Measurements from ENCODE around the gene CYP1A2. TPM values are rescaled to one million over a fixed set of nuclear protein-coding genes. Genes with fewer than 3 reads are reported as not detected.
"Not testable (repeated sequence)": the region's sequence is repeated elsewhere in the genome, so short reads cannot be mapped to it uniquely, and the experiment has no call there.

Gene CYP1A2
- total RNA-seq, 2 donors from 2014 or later: not detected

DNA sequence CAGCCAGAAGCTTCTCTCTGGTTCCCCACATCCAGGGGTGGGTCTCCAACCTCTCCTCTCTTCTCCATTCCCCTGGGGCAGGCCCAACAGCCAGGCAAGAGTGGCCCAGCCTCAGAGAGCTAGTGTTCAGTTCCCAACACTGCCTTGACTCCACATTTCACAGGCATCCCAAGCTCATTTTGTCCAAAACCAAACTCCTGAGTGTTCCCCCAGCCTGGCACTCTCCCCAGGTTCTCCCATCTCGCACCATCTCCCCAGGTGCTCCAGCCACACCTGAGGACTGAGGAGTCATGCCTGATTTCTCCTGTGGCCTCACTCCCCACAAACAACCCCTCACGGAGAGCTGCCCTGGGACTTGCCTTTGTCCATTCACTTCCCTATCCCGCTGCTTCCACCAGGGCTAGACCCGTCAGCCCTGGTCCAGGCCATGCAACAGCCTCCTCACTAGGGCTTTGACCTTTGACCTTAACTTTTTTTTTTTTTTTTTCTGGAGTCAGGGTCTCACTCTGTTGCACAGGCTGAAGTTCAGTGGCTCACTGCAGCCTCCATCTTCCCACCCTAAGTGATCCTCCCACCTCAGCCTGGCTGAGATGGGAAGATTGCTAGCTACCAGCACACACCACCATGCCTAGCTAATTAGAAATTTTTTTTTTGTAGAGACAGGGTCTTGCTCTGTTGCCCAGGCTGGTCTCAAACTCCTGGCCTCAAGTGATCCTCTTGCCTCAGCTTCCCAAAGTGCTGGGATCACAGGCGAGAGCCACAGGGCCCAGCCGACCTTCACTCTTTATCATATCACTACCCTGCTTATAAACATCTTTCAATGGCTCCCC is 29.3 kb downstream of the CYP1A2 start:
- H3K36me3 Mint-ChIP-seq (ENCODE audit: low read depth): peaks cover 11% of the 10 kb centered on the region
- H3K4me3 Mint-ChIP-seq: peak overlapping the region; percentile 82
- no peak for ATAC-seq (replicated peaks)
- H3K27me3 Mint-ChIP-seq: no peaks in the 10 kb centered on the region
- H3K4me1 Mint-ChIP-seq: peaks cover 53% of the 10 kb centered on the region
- H3K27ac Mint-ChIP-seq: peak overlapping the region; percentile 99
- H3K9me3 Mint-ChIP-seq: no peaks in the 10 kb centered on the region

- Mint-ChIP-seq H3K27me3 (no peaks in the 10 kb centered on the region), H3K9me3 (no peaks in the 10 kb centered on the region), H3K27ac (peak overlapping the region; percentile 99), H3K4me3 (peak overlapping the region; percentile 82), H3K36me3 (ENCODE audit: low read depth) (peaks cover 17% of the 10 kb centered on the region), H3K4me1 (peaks cover 53% of the 10 kb centered on the region)
- ATAC-seq (replicated peaks): no peak
These were observed 29.9 kb downstream of the CYP1A2 start for GRCh38 chr15:74778599-74778970.

DNA sequence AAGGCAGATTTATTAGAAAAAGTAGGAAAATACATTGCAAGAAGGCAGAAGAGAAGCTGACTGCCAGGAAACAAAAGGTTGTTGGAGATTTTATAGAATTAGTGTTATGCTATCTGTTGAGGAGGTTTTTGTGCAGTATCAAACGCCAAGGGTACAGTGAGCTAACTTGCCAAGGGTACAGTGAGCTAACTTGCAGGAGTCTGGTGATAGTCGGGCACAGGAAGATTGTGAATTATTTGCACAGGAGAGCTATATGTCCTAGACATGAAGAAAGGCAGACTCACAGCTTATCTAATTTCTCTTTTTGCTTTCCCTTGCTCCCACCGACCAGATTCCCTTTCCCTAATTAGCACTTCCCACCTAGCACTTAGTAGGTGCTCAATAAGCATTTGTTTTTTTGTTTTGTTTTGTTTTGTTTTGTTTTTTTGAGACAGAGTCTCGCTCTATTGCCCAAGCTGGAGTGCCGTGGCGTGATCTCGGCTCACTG is 30.6 kb downstream of the CYP1A2 start:
- Mint-ChIP-seq H3K27ac (peak overlapping the region; percentile 99), H3K4me1 (peaks cover 53% of the 10 kb centered on the region), H3K36me3 (ENCODE audit: low read depth) (peaks cover 23% of the 10 kb centered on the region), H3K27me3 (no peaks in the 10 kb centered on the region), H3K9me3 (no peaks in the 10 kb centered on the region), H3K4me3 (peak overlapping the region; percentile 82)
- no peak for ATAC-seq (replicated peaks)

DNA sequence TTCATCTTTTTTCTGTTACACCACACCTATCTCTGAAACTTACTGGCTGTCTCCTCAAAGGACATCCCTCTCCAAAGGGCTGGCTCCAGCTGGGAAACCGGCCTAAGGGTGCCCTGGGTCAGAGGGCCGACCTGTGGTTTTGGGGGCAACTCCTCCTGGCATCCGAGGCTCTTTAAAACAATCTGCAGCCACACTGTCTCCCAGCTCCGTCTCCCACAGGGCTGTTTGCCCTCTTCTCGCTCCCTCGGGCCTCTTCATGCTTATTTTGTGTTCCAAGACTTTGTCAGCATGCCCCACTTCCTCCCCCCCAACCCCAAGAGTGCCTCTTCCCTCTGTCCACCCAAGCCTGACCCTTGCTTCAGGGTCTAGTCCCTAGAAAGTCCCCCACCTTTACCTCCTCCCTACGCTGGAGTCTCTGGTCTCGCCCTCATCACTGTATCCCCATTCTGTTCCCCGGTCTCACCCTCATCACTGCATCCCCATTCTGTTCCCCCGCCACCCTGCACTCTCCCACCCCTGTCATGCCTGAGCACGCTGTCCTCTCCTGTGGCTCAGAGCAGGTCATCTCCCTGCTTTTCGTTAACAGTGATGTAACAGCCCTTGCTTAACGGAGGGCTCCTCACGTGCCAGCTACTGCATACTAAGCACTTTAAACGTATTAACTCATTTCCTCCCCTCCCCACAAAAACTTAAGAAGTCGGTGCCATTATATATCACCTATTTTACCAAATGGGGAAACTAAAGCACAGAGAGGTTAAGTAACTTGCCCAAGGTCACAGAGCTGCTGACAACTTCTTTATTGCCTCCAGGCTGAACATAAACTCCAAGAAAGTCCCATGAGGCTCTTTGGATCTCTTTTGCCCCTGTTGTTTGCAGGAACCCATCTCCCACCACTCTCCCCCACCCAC is 32.1 kb downstream of the CYP1A2 start:
- Mint-ChIP-seq H3K36me3 (ENCODE audit: low read depth) (peaks cover 39% of the 10 kb centered on the region), H3K27ac (peak overlapping the region; percentile 99), H3K27me3 (no peaks in the 10 kb centered on the region), H3K9me3 (no peaks in the 10 kb centered on the region), H3K4me1 (peaks cover 48% of the 10 kb centered on the region), H3K4me3 (peak overlapping the region; percentile 82)
- ATAC-seq (replicated peaks): peak; percentile 29

- H3K4me3 Mint-ChIP-seq: peak within 1 kb of the TSS; percentile 84
- peak; percentile 53 for ATAC-seq (replicated peaks)
- no peaks in the 10 kb centered on the region for H3K27me3 Mint-ChIP-seq
- peaks cover 48% of the 10 kb centered on the region for H3K36me3 Mint-ChIP-seq (ENCODE audit: low read depth)
- H3K4me1 Mint-ChIP-seq: peaks cover 49% of the 10 kb centered on the region
- no peaks in the 10 kb centered on the region for H3K9me3 Mint-ChIP-seq
- peak within 1 kb of the TSS; percentile 99 for H3K27ac Mint-ChIP-seq
These were observed 33.0 kb downstream of the CYP1A2 start, which contains the start of gene CSK for GRCh38 chr15:74781431-74782258. TSS of gene CSK (plus strand) at chr15:74782080. CDS start at chr15:74798298, 16,218 bp downstream.

- peaks cover 47% of the 10 kb centered on the region for H3K4me1 Mint-ChIP-seq
These were observed 33.8 kb downstream of the CYP1A2 start for GRCh38 chr15:74782259-74783071.

DNA sequence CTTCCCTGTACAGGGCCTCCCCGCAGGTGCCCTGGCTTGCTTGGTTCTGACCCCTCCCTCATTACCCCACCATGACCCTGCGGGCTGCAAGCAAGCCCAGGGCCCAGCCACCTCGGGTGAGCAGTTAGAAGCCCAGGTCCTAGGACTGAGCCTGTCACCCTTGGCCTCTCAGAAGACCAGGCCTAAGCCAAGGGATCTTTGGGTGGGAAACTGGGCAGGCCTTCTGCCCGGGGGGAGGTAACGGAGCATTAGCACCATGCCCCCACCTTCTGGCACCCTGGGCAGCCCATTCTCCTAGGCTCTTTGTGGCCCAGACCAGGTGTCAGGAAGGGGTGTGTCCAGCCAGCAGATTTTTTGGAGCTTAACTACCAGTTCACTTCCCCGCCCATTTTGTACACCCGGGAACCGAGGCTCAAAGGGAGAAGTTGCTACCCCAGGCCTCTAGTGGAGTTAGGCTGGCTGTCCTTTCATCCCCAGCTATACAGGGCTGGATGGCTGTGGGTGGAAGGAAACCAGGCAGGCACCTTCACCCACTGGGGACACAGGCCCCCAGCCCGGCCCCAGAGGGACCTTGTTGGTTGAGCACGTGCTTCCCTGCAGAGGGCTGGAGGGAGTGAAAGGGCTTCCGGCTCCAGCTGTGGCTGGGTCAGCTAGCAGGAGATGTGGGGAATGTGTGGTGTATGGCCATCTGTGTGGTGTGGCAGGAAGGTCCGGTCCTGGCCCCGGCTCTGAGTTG is 34.6 kb downstream of the CYP1A2 start:
- Mint-ChIP-seq H3K9me3 (no peaks in the 10 kb centered on the region), H3K27me3 (no peaks in the 10 kb centered on the region), H3K36me3 (ENCODE audit: low read depth) (peaks cover 62% of the 10 kb centered on the region), H3K4me3 (peak overlapping the region; percentile 84), H3K4me1 (peaks cover 46% of the 10 kb centered on the region), H3K27ac (peak overlapping the region; percentile 89)
- ATAC-seq (replicated peaks): no peak

More at GRCh38 chr15:74782259-74783071, 33.8 kb downstream of the CYP1A2 start:
- Mint-ChIP-seq H3K27ac (peak overlapping the region; percentile 89), H3K27me3 (no peaks in the 10 kb centered on the region), H3K36me3 (ENCODE audit: low read depth) (peaks cover 54% of the 10 kb centered on the region), H3K4me3 (peak overlapping the region; percentile 84), H3K9me3 (no peaks in the 10 kb centered on the region)
- ATAC-seq (replicated peaks): peak; percentile 10

DNA sequence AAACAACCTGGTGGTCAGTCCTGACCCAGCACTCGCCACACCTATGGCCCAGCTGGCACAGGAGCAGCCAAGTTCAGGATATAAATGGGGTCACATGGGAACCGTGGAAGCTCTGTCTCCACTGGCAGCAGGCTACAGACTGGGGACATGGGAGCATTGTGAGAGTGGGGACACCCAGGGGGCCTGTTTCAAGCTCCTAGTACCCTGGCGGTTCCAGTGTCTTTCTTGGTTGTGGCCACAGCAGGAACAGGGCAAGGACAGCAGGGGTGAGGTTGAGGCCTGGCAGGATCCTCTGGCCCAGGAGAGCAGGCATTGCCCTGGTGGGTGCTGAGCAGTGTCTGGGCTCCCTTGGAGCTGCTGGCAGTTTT is 35.1 kb downstream of the CYP1A2 start:
- H3K27ac Mint-ChIP-seq: peak overlapping the region; percentile 89
- H3K36me3 Mint-ChIP-seq (ENCODE audit: low read depth): peaks cover 68% of the 10 kb centered on the region
- H3K4me1 Mint-ChIP-seq: peaks cover 45% of the 10 kb centered on the region
- no peaks in the 10 kb centered on the region for H3K9me3 Mint-ChIP-seq
- H3K4me3 Mint-ChIP-seq: peak overlapping the region; percentile 84
- ATAC-seq (replicated peaks): no peak
- no peaks in the 10 kb centered on the region for H3K27me3 Mint-ChIP-seq

DNA sequence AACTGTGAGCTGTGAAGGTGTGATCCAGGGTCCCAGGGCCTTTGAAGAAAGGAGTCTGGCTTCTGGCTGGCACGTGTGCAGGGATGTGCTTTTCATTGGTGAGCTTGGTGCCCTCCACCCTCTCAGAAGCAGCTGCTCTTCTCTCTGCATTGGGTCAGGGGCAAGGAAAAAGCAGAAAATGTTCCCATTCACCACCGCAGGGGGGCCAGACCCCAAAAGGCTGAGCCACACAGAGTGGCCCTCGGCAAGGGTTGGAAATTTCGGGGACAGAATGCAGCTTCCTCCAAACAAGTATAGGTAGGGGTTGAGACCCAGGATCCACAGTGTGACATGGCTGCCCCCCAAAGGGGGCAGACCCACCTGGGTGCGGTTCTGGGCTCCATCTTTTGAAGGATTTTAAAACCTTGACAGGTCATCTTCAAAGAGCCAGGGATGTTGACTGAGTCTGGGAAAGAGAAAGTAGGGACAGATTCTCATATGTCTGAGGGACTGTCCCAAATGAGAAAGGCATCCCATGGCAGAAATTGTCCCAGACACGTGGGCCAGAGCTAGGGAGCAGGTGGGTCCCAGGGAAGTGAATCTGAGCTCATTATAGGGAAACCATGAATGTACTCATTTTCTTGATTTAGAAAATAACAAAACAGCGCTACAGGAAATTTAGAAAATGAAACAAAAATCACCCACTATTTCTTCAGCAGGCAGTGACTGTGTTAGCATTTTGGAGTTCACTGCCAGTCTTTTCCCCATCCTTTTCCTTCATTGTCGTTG is 36.0 kb downstream of the CYP1A2 start:
- Mint-ChIP-seq H3K9me3 (no peaks in the 10 kb centered on the region), H3K4me1 (peaks cover 42% of the 10 kb centered on the region), H3K27me3 (no peaks in the 10 kb centered on the region), H3K27ac (peak overlapping the region; percentile 89), H3K4me3 (peak overlapping the region; percentile 84), H3K36me3 (ENCODE audit: low read depth) (peaks cover 76% of the 10 kb centered on the region)
- ATAC-seq (replicated peaks): no peak

DNA sequence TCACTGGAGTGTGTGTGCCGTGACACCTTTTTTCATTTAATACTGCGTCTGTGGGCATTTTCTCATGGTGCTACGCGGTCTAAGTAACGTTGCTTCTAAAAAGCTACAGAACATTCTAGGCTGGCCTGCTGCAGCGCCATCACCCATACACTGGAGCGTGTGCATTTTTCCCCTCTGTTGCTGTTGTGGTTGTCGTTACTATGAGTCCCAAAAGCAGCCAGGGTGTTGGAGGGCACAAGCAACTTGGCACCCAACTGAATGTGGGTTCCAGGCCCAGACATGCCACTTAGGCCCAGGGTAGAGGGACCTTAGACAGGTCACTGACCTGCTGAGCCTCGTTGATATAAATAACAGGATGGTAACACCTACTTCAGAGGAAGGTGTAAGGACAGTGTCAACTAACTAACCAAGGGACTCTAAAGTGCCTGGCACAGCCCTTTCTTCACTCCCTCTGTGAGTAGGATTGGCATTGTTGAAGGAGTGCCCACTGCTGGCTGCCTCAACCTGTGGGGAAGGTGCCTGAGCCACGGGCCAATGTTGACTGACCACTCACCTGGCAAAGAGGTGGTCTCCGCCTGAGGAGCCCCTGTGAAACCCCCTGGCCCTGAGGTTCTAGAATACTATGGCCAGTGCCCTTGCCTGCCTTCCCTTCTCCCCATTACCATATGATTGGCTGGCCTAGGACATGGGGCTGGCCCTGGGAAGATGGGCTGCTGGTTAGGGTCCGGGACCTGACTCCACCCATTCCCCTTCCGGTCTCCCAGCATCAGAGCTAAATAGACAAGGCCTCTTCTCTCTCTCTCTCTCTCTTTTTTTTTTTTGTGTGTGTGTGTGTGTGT is 36.8 kb downstream of the CYP1A2 start:
- Mint-ChIP-seq H3K36me3 (ENCODE audit: low read depth) (peaks cover 84% of the 10 kb centered on the region), H3K4me1 (peaks cover 40% of the 10 kb centered on the region), H3K9me3 (no peaks in the 10 kb centered on the region), H3K27me3 (no peaks in the 10 kb centered on the region), H3K4me3 (peak overlapping the region; percentile 84), H3K27ac (peak overlapping the region; percentile 89)
- ATAC-seq (replicated peaks): no peak

GRCh38 chr15:74786081-74786480 is 37.4 kb downstream of the CYP1A2 start:
- Mint-ChIP-seq H3K4me3 (peak overlapping the region; percentile 84), H3K4me1 (peaks cover 39% of the 10 kb centered on the region), H3K27ac (peak overlapping the region; percentile 89), H3K36me3 (ENCODE audit: low read depth) (peaks cover 89% of the 10 kb centered on the region)
- H3K27me3 Mint-ChIP-seq; H3K9me3 Mint-ChIP-seq; ATAC-seq (replicated peaks): not testable (repeated sequence)
